ENCODE measurements around the gene OTP. TPM values are rescaled to one million over a fixed set of nuclear protein-coding genes. Genes with fewer than 3 reads are reported as not detected.

The OTP gene
- total and polyA plus RNA-seq, 4 donors, result not detected

GRCh38 chr5:77649776-77650175 is 11.3 kb upstream of the OTP start:
- TF ChIP-seq HNF4G (IDR thresholded peaks at IDR 0.05) (no peak), EGR1 (IDR thresholded peaks at IDR 0.05; ENCODE audit: low read depth in 2 of 2) (no peak), MAX (IDR thresholded peaks at IDR 0.05) (no peak), CTCF (IDR thresholded peaks at IDR 0.05; ENCODE audit: low read depth, low read length, missing input control) (no peak), GABPA (IDR thresholded peaks at IDR 0.05 in 1 of 2, conservative IDR thresholded peaks at IDR 0.05 in 1 of 2) (no peak), RAD21 (IDR thresholded peaks at IDR 0.05) (no peak)
- Histone ChIP-seq H3K4me1 (ENCODE audit: control insufficient read depth in 4 of 4, insufficient read depth in 4 of 4, low read length in 3 of 4) (peaks cover 2 to 9% (median 6%) of the 10 kb centered on the region in 4 donors), H3K9ac (ENCODE audit: low read depth in 1 of 2, low read length in 2 of 2) (no peak overlapping the region), H3K36me3 (ENCODE audit: control insufficient read depth in 4 of 4, insufficient read depth in 3 of 4, low read depth in 1 of 4, low read length in 3 of 4) (no peaks in the 10 kb centered on the region), H3K4me3 (ENCODE audit: low read depth in 1 of 3, low read length in 3 of 3) (no peak overlapping the region), H3K27ac (ENCODE audit: low read depth in 1 of 2, low read length in 2 of 2) (no peak overlapping the region), H3K27me3 (ENCODE audit: control insufficient read depth in 4 of 4, insufficient read depth in 4 of 4, low read length in 3 of 4) (peaks cover 0 to 7% (median 2%) of the 10 kb centered on the region in 4 donors), H3K9me3 (ENCODE audit: control insufficient read depth in 4 of 4, low read length in 3 of 4) (no peaks in the 10 kb centered on the region)
- no peak for DNase-seq (ENCODE audit: low spot score)
- WGBS, result 93% methylated on average over 2 of the region's 2 CpGs

- H3K4me3 ChIP-seq (ENCODE audit: low read depth in 1 of 3, low read length in 3 of 3), result peak overlapping the region in 1 of 3 donors; percentile 49
- TF ChIP-seq JUND (IDR thresholded peaks at IDR 0.05) (no peak), CTCF (IDR thresholded peaks at IDR 0.05; ENCODE audit: low read depth, low read length, missing input control) (no peak), RAD21 (IDR thresholded peaks at IDR 0.05) (no peak), RXRA (IDR thresholded peaks at IDR 0.05) (no peak), YY1 (IDR thresholded peaks at IDR 0.05) (no peak), EGR1 (IDR thresholded peaks at IDR 0.05; ENCODE audit: low read depth in 2 of 2) (no peak), HNF4G (IDR thresholded peaks at IDR 0.05) (no peak), ATF3 (IDR thresholded peaks at IDR 0.05) (no peak), FOXA2 (IDR thresholded peaks at IDR 0.05) (no peak)
- no peak for DNase-seq (ENCODE audit: low spot score)
- 53% methylated on average over 11 of the region's 11 CpGs for WGBS
- H3K9me3 ChIP-seq (ENCODE audit: control insufficient read depth in 4 of 4, low read length in 3 of 4), result peaks cover 0 to 3% (median 0%) of the 10 kb centered on the region in 4 donors
- H3K9ac ChIP-seq (ENCODE audit: low read depth in 1 of 2, low read length in 2 of 2), result no peak overlapping the region
- no peak overlapping the region for H3K27ac ChIP-seq (ENCODE audit: low read depth in 1 of 2, low read length in 2 of 2)
- peaks cover 3 to 33% (median 20%) of the 10 kb centered on the region in 4 donors for H3K27me3 ChIP-seq (ENCODE audit: control insufficient read depth in 4 of 4, insufficient read depth in 4 of 4, low read length in 3 of 4)
- peaks cover 4 to 13% (median 10%) of the 10 kb centered on the region in 4 donors for H3K4me1 ChIP-seq (ENCODE audit: control insufficient read depth in 4 of 4, insufficient read depth in 4 of 4, low read length in 3 of 4)
- H3K36me3 ChIP-seq (ENCODE audit: control insufficient read depth in 4 of 4, insufficient read depth in 3 of 4, low read depth in 1 of 4, low read length in 3 of 4), result no peaks in the 10 kb centered on the region
Measured at GRCh38 chr5:77645995-77646639, 7.6 kb upstream of the OTP start.
